Measurements from ENCODE around the gene TARDBP. TPM values are rescaled to one million over a fixed set of nuclear protein-coding genes. Genes with fewer than 3 reads are reported as not detected.

Gene TARDBP
- total RNA-seq, 1 experiment from 2014 or later, result 155 TPM

- TF ChIP-seq, protein P1, sequence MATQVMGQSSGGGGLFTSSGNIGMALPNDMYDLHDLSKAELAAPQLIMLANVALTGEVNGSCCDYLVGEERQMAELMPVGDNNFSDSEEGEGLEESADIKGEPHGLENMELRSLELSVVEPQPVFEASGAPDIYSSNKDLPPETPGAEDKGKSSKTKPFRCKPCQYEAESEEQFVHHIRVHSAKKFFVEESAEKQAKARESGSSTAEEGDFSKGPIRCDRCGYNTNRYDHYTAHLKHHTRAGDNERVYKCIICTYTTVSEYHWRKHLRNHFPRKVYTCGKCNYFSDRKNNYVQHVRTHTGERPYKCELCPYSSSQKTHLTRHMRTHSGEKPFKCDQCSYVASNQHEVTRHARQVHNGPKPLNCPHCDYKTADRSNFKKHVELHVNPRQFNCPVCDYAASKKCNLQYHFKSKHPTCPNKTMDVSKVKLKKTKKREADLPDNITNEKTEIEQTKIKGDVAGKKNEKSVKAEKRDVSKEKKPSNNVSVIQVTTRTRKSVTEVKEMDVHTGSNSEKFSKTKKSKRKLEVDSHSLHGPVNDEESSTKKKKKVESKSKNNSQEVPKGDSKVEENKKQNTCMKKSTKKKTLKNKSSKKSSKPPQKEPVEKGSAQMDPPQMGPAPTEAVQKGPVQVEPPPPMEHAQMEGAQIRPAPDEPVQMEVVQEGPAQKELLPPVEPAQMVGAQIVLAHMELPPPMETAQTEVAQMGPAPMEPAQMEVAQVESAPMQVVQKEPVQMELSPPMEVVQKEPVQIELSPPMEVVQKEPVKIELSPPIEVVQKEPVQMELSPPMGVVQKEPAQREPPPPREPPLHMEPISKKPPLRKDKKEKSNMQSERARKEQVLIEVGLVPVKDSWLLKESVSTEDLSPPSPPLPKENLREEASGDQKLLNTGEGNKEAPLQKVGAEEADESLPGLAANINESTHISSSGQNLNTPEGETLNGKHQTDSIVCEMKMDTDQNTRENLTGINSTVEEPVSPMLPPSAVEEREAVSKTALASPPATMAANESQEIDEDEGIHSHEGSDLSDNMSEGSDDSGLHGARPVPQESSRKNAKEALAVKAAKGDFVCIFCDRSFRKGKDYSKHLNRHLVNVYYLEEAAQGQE (IDR thresholded peaks at IDR 0.05; ENCODE audit: low read depth), result no peak
- no peak for TF ChIP-seq FOSL1 (IDR thresholded peaks at IDR 0.05; ENCODE audit: low read depth)
Observed at GRCh38 chr1:11059968-11060830, 47.7 kb downstream of the TARDBP start, which contains the start of gene SRM (continued).

GRCh38 chr1:11061652-11062365, 49.4 kb downstream of the TARDBP start:
- DNase-seq (ENCODE audit: low read depth, low spot score), result no peak
- Histone ChIP-seq H3K36me3 (ENCODE audit: control insufficient read depth in 1 of 2, insufficient read depth in 2 of 2, low read length in 2 of 2) (peaks cover 17 to 27% of the 10 kb centered on the region in 2 experiments; a peak in 2 of 4 replicates), H3K79me2 (ENCODE audit: insufficient read depth, low read length) (peaks cover 37% of the 10 kb centered on the region), H3K4me2 (ENCODE audit: low read length) (no peak overlapping the region), H3K4me3 (replicated peaks in 1 of 2; ENCODE audit: low read depth in 1 of 2, low read length in 2 of 2) (no peak overlapping the region), H3K9me3 (ENCODE audit: control insufficient read depth in 1 of 2, insufficient read depth in 1 of 2, low read depth in 1 of 2, low read length in 2 of 2) (no peaks in the 10 kb centered on the region), H2AFZ (ENCODE audit: low read depth, low read length, poor library complexity, severe bottlenecking) (no peak overlapping the region), H3K9ac (ENCODE audit: low read length) (no peak overlapping the region), H4K20me1 (ENCODE audit: insufficient read depth) (no peaks in the 10 kb centered on the region), H3K27ac (ENCODE audit: low read depth, low read length) (peak overlapping the region; percentile 23; the same call in 1 of the 2 replicates), H3K27me3 (ENCODE audit: insufficient read depth, low read length) (no peaks in the 10 kb centered on the region), H3K4me1 (ENCODE audit: control insufficient read depth in 1 of 2, insufficient read depth in 2 of 2, low read length in 2 of 2) (peaks cover 6 to 25% of the 10 kb centered on the region in 2 experiments; a peak in 3 of 4 replicates), H3K9me2 (ENCODE audit: insufficient read depth) (no peaks in the 10 kb centered on the region)
- CTCF ChIA-PET, result interaction anchor here (1.5 to 1.8 kb wide), 2 partner anchors 24 to 584 kb away, joined by 3 to 6 read pairs; no protein-coding TSS in a partner anchor
- POLR2A ChIA-PET, result no interaction called here
- no TSS peak for BruUV-seq (replicated peaks)
- RAD21 ChIA-PET (ENCODE audit: low non-redundant PET in 1 of 2, low total read pairs in 2 of 2, uncharacterized antibody in 2 of 2, unreplicated experiment in 2 of 2), result interaction anchor here in 1 of 2 experiments (0.6 kb wide), 1 partner anchor 87 kb away, joined by 3 read pairs; no protein-coding TSS in a partner anchor
- no peak for ATAC-seq
- intact Hi-C loops (cut with micrococcal nuclease), result no loop called here
- TF ChIP-seq ELF1 (IDR thresholded peaks at IDR 0.05; ENCODE audit: borderline replicate concordance, low read depth) (no peak), EGR1 (IDR thresholded peaks at IDR 0.05; ENCODE audit: low read depth) (no peak)
- TF ChIP-seq, protein P1 (IDR thresholded peaks at IDR 0.05; ENCODE audit: low read depth), result no peak
- TF ChIP-seq, protein P2, sequence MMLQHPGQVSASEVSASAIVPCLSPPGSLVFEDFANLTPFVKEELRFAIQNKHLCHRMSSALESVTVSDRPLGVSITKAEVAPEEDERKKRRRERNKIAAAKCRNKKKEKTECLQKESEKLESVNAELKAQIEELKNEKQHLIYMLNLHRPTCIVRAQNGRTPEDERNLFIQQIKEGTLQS (IDR thresholded peaks at IDR 0.05), result no peak

All from HCT116 (cell line).